HepG2 (cell line): ENCODE results near the gene SRP68. TPM values are rescaled to one million over a fixed set of nuclear protein-coding genes. Genes with fewer than 3 reads are reported as not detected.

ENCODE experiments used
- BCL6 ChIP-seq: IDR thresholded peaks from 2 replicates; pipeline ENCODE4 v1.6.1; 2016; ENCODE audit warnings: missing genetic modification reagents, missing compliant biosample characterization
- BCLAF1 ChIP-seq: fragments of 450-650 bp; IDR thresholded peaks from 2 replicates; pipeline ENCODE4 v1.6.1; 2017; ENCODE audit warnings: mild to moderate bottlenecking
- CREB1 ChIP-seq, 2 experiments: fragments of 450-650 bp in 1 of 2; IDR thresholded peaks; 2 replicates each; pipeline ENCODE4 v1.6.1; 2016 to 2017; ENCODE audit warnings: control low read depth in 1 of 2, mild to moderate bottlenecking in 1 of 2, missing compliant biosample characterization in 1 of 2, missing genetic modification characterization in 1 of 2
- HMG20A ChIP-seq: IDR thresholded peaks from 2 replicates; pipeline ENCODE4 v1.6.1; 2016; ENCODE audit warnings: borderline replicate concordance
- KDM2A ChIP-seq: sonication (generic); formaldehyde crosslinking; IDR thresholded peaks from 2 replicates; pipeline ENCODE4 v1.4.0; 2020; ENCODE audit warnings: low read depth, missing genetic modification reagents, borderline replicate concordance
- KDM5A ChIP-seq: fragments of 200-600 bp; sonication (generic); IDR thresholded peaks from 2 replicates; pipeline ENCODE4 v1.7.0; 2018; ENCODE audit warnings: antibody characterized with exemption, mild to moderate bottlenecking, low read length, borderline replicate concordance
- MED13 ChIP-seq: sonication (generic); formaldehyde crosslinking; IDR thresholded peaks from 2 replicates; pipeline ENCODE4 v1.5.0; 2020; ENCODE audit warnings: missing genetic modification reagents
- MEIS1 ChIP-seq: sonication (generic); formaldehyde crosslinking; IDR thresholded peaks from 2 replicates; pipeline ENCODE4 v1.9.0; 2021; ENCODE audit warnings: mild to moderate bottlenecking, missing genetic modification reagents, moderate library complexity, borderline replicate concordance
- REPIN1 ChIP-seq: sonication (generic); formaldehyde crosslinking; IDR thresholded peaks from 2 replicates; pipeline ENCODE4 v1.8.0; 2022; ENCODE audit warnings: missing genetic modification reagents, low read depth, mild to moderate bottlenecking, borderline replicate concordance
- SMARCE1 ChIP-seq: fragments of 450-650 bp; IDR thresholded peaks from 2 replicates; pipeline ENCODE4 v1.6.1; 2017; ENCODE audit warnings: borderline replicate concordance
- SSRP1 ChIP-seq: IDR thresholded peaks from 2 replicates; pipeline ENCODE4 v1.6.1; 2016; ENCODE audit warnings: control low read depth
- TAF15 ChIP-seq: fragments of 200-400 bp; formaldehyde crosslinking; IDR thresholded peaks from one replicate; pipeline ENCODE4 v1.6.1; 2018; ENCODE audit warnings: mild to moderate bottlenecking, low read depth, low read length; ENCODE audit not compliant: poor library complexity, severe bottlenecking
- ZEB1 ChIP-seq: IDR thresholded peaks from 2 replicates; pipeline ENCODE4 v1.6.1; 2012; ENCODE audit warnings: mild to moderate bottlenecking, low read depth, inconsistent platforms; ENCODE audit not compliant: insufficient replicate concordance
- ZNF282 ChIP-seq: fragments of 450-650 bp; IDR thresholded peaks from 2 replicates; pipeline ENCODE4 v1.6.1; 2018; ENCODE audit not compliant: partially characterized antibody
- ZNF468 ChIP-seq: sonication (generic); formaldehyde crosslinking; IDR thresholded peaks from 2 replicates; pipeline ENCODE4 v1.8.0; 2022; ENCODE audit warnings: mild to moderate bottlenecking, moderate library complexity, missing genetic modification reagents
- polyA plus RNA-seq, 8 experiments: library from polyadenylated mRNA; depleted of rRNA in 3 of 8; stranded (reverse) in 7 of 8; unstranded in 1 of 8; fragments of >200 nt; fragmentation: Illumina TruSeq in 4 of 8; extraction: Trizol in 4 of 8; gene quantifications; 2 replicates each; pipeline versions ENCODE4 v1.2.1 to v1.2.3, GENCODE V29; 2011 to 2016; ENCODE audit warnings: low read depth in 4 of 8, missing spikeins in 1 of 8, mixed read lengths in 1 of 8; ENCODE audit not compliant: insufficient read depth in 1 of 8
- total RNA-seq, 5 experiments: library from RNA; depleted of rRNA; stranded (reverse); fragments of >200 nt; fragmentation: Illumina TruSeq; extraction: Trizol; gene quantifications; 2 replicates each; pipeline ENCODE4 v1.2.3, GENCODE V29; 2016; ENCODE audit warnings: low read depth in 1 of 5
- TF ChIP-seq, protein P1 (sequence below): IDR thresholded peaks from 2 replicates; pipeline ENCODE4 v1.6.1; 2016; ENCODE audit warnings: low read depth, missing genetic modification reagents, missing compliant biosample characterization
- TF ChIP-seq, protein P2 (sequence below): sonication (generic); formaldehyde crosslinking; IDR thresholded peaks from 2 replicates; pipeline ENCODE4 v1.4.0; 2020; ENCODE audit warnings: mild to moderate bottlenecking, low read depth, missing genetic modification reagents

SRP68 gene
- total and polyA plus RNA-seq, 2 of the 13 experiments (the other 11 are each of a cell fraction or from before 2014, with no cell fraction given): 39.8 to 74.3 TPM

GRCh38 chr17:76032073-76032779 lies 40.1 kb downstream of the SRP68 start (continued):
- TF ChIP-seq BCLAF1 (no peak), TAF15 (no peak), ZNF468 (CRISPR knock-in tag) (no peak), KDM2A (CRISPR knock-in tag) (peak; percentile 57; the same call in 1 of the 2 replicates), KDM5A (no peak), MED13 (0 out of 2 replicates have a peak, but pooled peaks have one; percentile 10), ZEB1 (peak; percentile 32), SSRP1 (CRISPR knock-in tag) (no peak), REPIN1 (CRISPR knock-in tag) (no peak), BCL6 (CRISPR knock-in tag) (peak; percentile 29; the same call in 1 of the 2 replicates), MEIS1 (CRISPR knock-in tag) (0 out of 2 replicates have a peak, but pooled peaks have one; percentile 30), HMG20A (CRISPR knock-in tag) (peak; percentile 67), SMARCE1 (no peak), CREB1 (IDR thresholded peaks at IDR 0.05) (no peak), CREB1 (CRISPR knock-in tag; IDR thresholded peaks at IDR 0.05) (no peak), ZNF282 (no peak)
- TF ChIP-seq, protein P1, sequence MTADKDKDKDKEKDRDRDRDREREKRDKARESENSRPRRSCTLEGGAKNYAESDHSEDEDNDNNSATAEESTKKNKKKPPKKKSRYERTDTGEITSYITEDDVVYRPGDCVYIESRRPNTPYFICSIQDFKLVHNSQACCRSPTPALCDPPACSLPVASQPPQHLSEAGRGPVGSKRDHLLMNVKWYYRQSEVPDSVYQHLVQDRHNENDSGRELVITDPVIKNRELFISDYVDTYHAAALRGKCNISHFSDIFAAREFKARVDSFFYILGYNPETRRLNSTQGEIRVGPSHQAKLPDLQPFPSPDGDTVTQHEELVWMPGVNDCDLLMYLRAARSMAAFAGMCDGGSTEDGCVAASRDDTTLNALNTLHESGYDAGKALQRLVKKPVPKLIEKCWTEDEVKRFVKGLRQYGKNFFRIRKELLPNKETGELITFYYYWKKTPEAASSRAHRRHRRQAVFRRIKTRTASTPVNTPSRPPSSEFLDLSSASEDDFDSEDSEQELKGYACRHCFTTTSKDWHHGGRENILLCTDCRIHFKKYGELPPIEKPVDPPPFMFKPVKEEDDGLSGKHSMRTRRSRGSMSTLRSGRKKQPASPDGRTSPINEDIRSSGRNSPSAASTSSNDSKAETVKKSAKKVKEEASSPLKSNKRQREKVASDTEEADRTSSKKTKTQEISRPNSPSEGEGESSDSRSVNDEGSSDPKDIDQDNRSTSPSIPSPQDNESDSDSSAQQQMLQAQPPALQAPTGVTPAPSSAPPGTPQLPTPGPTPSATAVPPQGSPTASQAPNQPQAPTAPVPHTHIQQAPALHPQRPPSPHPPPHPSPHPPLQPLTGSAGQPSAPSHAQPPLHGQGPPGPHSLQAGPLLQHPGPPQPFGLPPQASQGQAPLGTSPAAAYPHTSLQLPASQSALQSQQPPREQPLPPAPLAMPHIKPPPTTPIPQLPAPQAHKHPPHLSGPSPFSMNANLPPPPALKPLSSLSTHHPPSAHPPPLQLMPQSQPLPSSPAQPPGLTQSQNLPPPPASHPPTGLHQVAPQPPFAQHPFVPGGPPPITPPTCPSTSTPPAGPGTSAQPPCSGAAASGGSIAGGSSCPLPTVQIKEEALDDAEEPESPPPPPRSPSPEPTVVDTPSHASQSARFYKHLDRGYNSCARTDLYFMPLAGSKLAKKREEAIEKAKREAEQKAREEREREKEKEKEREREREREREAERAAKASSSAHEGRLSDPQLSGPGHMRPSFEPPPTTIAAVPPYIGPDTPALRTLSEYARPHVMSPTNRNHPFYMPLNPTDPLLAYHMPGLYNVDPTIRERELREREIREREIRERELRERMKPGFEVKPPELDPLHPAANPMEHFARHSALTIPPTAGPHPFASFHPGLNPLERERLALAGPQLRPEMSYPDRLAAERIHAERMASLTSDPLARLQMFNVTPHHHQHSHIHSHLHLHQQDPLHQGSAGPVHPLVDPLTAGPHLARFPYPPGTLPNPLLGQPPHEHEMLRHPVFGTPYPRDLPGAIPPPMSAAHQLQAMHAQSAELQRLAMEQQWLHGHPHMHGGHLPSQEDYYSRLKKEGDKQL (CRISPR knock-in tag): no peak
- TF ChIP-seq, protein P2, sequence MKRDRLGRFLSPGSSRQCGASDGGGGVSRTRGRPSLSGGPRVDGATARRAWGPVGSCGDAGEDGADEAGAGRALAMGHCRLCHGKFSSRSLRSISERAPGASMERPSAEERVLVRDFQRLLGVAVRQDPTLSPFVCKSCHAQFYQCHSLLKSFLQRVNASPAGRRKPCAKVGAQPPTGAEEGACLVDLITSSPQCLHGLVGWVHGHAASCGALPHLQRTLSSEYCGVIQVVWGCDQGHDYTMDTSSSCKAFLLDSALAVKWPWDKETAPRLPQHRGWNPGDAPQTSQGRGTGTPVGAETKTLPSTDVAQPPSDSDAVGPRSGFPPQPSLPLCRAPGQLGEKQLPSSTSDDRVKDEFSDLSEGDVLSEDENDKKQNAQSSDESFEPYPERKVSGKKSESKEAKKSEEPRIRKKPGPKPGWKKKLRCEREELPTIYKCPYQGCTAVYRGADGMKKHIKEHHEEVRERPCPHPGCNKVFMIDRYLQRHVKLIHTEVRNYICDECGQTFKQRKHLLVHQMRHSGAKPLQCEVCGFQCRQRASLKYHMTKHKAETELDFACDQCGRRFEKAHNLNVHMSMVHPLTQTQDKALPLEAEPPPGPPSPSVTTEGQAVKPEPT (CRISPR knock-in tag): peak; percentile 58; the same call in 1 of the 2 replicates
